ENCODE results near the gene S100A7A. TPM values are rescaled to one million over a fixed set of nuclear protein-coding genes. Genes with fewer than 3 reads are reported as not detected.
"Not testable (repeated sequence)": the region's sequence is repeated elsewhere in the genome, so short reads cannot be mapped to it uniquely, and the experiment has no call there.

S100A7A gene
- total RNA-seq, 8 experiments from 2014 or later, result 0.10 to 0.66 (median 0.14) TPM; not detected in 3

GRCh38 chr1:153459655-153460054 lies 43.3 kb downstream of the S100A7A start:
- in situ Hi-C loops (cut with MboI; ENCODE audit: low pct_unique_long_range_greater_than_20kb in 2 of 9, low sequenced_read_pairs in 9 of 9, unreplicated experiment in 9 of 9), result no loop called here
- ATAC-seq (replicated peaks in 6 of 8), result no peak
- WGBS, 10 experiments, result 0 to 80% (median 59%) methylated on average over 1 to 2 of the region's 2 CpGs; no CpG with 5 or more reads in 4 of the 10 experiments
- Histone ChIP-seq H3K27ac (no peak overlapping the region), H3K4me1 (replicated peaks in 1 of 2) (no peaks in the 10 kb centered on the region), H3K4me3 (no peak overlapping the region)

- Histone ChIP-seq H3K4me1 (replicated peaks in 1 of 2) (peaks cover 0 to under 1% of the 10 kb centered on the region in 2 donors), H3K27ac (no peak within 1 kb of the TSS), H3K4me3 (no peak within 1 kb of the TSS)
- in situ Hi-C loops (cut with MboI; ENCODE audit: low pct_unique_long_range_greater_than_20kb in 2 of 9, low sequenced_read_pairs in 9 of 9, unreplicated experiment in 9 of 9), result no loop called here
- WGBS, 10 experiments, result 38 to 100% (median 85%) methylated on average over 1 to 4 of the region's 4 CpGs; no CpG with 5 or more reads in 4 of the 10 experiments
- ATAC-seq (replicated peaks in 6 of 8), result no peak
Measured at GRCh38 chr1:153460551-153460950, 44.2 kb downstream of the S100A7A start, which contains the start of gene S100A7. S100A7 (minus strand) TSS chr1:153460651; CDS start chr1:153459013, 1,638 bp downstream.

- ATAC-seq (replicated peaks in 6 of 8); in situ Hi-C loops (cut with MboI; ENCODE audit: low pct_unique_long_range_greater_than_20kb in 2 of 9, low sequenced_read_pairs in 9 of 9, unreplicated experiment in 9 of 9); H3K27ac ChIP-seq; H3K4me3 ChIP-seq: not testable (repeated sequence)
- peaks cover 8 to 17% of the 10 kb centered on the region in 2 donors for H3K4me1 ChIP-seq (replicated peaks in 1 of 2)
Measured at GRCh38 chr1:153462741-153463140, 46.4 kb downstream of the S100A7A start.

- peak in 7 of 8 experiments; percentile 31 to 95 (median 93) for ATAC-seq (replicated peaks in 6 of 8)
- Histone ChIP-seq H3K27ac (no peak overlapping the region), H3K4me1 (replicated peaks in 1 of 2) (peaks cover 8 to 17% of the 10 kb centered on the region in 2 donors), H3K4me3 (no peak overlapping the region)
- in situ Hi-C loops (cut with MboI; ENCODE audit: low pct_unique_long_range_greater_than_20kb in 2 of 9, low sequenced_read_pairs in 9 of 9, unreplicated experiment in 9 of 9), result no loop called here
- 0 to 67% (median 26%) methylated on average over 1 to 22 of the region's 23 CpGs for WGBS, 10 experiments
Measured at GRCh38 chr1:153465811-153466636, 49.7 kb downstream of the S100A7A start.

GRCh38 chr1:153466908-153467307 lies 50.6 kb downstream of the S100A7A start:
- no peak overlapping the region for H3K27ac ChIP-seq
- no peak overlapping the region for H3K4me3 ChIP-seq
- 44 to 100% (median 67%) methylated on average over 1 to 5 of the region's 5 CpGs; no CpG with 5 or more reads in 4 of the 10 experiments for WGBS, 10 experiments
- peaks cover 8 to 17% of the 10 kb centered on the region in 2 donors for H3K4me1 ChIP-seq (replicated peaks in 1 of 2)
- no peak for ATAC-seq (replicated peaks in 6 of 8)
- in situ Hi-C loops (cut with MboI; ENCODE audit: low pct_unique_long_range_greater_than_20kb in 2 of 9, low sequenced_read_pairs in 9 of 9, unreplicated experiment in 9 of 9), result no loop called here

- no peak overlapping the region for H3K27ac ChIP-seq
- ATAC-seq (replicated peaks in 6 of 8), result peak in 2 of 8 experiments; percentile 26 to 69
- peaks cover 8 to 15% of the 10 kb centered on the region in 2 donors for H3K4me1 ChIP-seq (replicated peaks in 1 of 2)
- no peak overlapping the region for H3K4me3 ChIP-seq
- in situ Hi-C loops (cut with MboI; ENCODE audit: low pct_unique_long_range_greater_than_20kb in 2 of 9, low sequenced_read_pairs in 9 of 9, unreplicated experiment in 9 of 9), result no loop called here
Measured at GRCh38 chr1:153470707-153471106, 54.4 kb downstream of the S100A7A start.

Other genes starting within 250 kb of the S100A7A start
- 1 to 10 TPM in 2 of 8 experiments, under 1 TPM in 1, not detected in 5; 0.50 to 2.0 (median 1.0) TPM for gene LELP1, start 213.1 kb upstream of the S100A7A start, total RNA-seq
- gene PRR9, start 198.9 kb upstream of the S100A7A start, total RNA-seq, result under 1 TPM in 1 of 8 experiments, not detected in 7; 0.13 TPM
- gene LORICRIN, start 156.8 kb upstream of the S100A7A start, total RNA-seq, result under 1 TPM in 1 of 8 experiments, not detected in 7; 0.21 TPM
- not detected for gene PGLYRP3, start 103.6 kb upstream of the S100A7A start, total RNA-seq
- gene PGLYRP4, start 67.7 kb upstream of the S100A7A start, total RNA-seq, result under 1 TPM in 2 of 8 experiments, not detected in 6; 0.17 to 0.66 TPM
- under 1 TPM in 1 of 8 experiments, not detected in 7; 0.71 TPM for gene S100A9, start 58.7 kb upstream of the S100A7A start, total RNA-seq
- not detected for gene S100A12, start 40.9 kb upstream of the S100A7A start, total RNA-seq
- 100 to 1,000 TPM in 1 of 8 experiments, 10 to 100 TPM in 1, under 1 TPM in 2, not detected in 4; 0.29 to 281 (median 8.6) TPM for gene S100A8, start 25.4 kb upstream of the S100A7A start, total RNA-seq
- not detected for gene S100A7, start 44.1 kb downstream of the S100A7A start, total RNA-seq
- 1,000 to 10,000 TPM in 1 of 8 experiments, 100 to 1,000 TPM in 2, 1 to 10 TPM in 4, under 1 TPM in 1; 0.49 to 2,482 (median 5.7) TPM for gene S100A6, start 119.5 kb downstream of the S100A7A start, total RNA-seq
- not detected for gene S100A5, start 124.4 kb downstream of the S100A7A start, total RNA-seq
- gene S100A4, start 129.3 kb downstream of the S100A7A start, total RNA-seq, result 1,000 to 10,000 TPM in 1 of 8 experiments, 10 to 100 TPM in 1, 1 to 10 TPM in 5, under 1 TPM in 1; 0.93 to 1,152 (median 3.7) TPM
- gene S100A3, start 132.7 kb downstream of the S100A7A start, total RNA-seq, result 1 to 10 TPM in 2 of 8 experiments, under 1 TPM in 3, not detected in 3; 0.36 to 4.1 (median 1.00) TPM
- gene S100A2, start 149.3 kb downstream of the S100A7A start, total RNA-seq, result 1 to 10 TPM in 4 of 8 experiments, under 1 TPM in 2, not detected in 2; 0.23 to 4.5 (median 1.5) TPM
- gene S100A16, start 196.6 kb downstream of the S100A7A start, total RNA-seq, result 100 to 1,000 TPM in 1 of 8 experiments, 10 to 100 TPM in 1, 1 to 10 TPM in 6; 2.0 to 108 (median 7.0) TPM
- under 1 TPM in 5 of 8 experiments, not detected in 3; 0.11 to 0.66 (median 0.59) TPM for gene S100A14, start 199.8 kb downstream of the S100A7A start, total RNA-seq
- 100 to 1,000 TPM in 2 of 8 experiments, 10 to 100 TPM in 6; 44.1 to 224 (median 59.6) TPM for gene S100A13, start 211.0 kb downstream of the S100A7A start, total RNA-seq
- 1 to 10 TPM in 5 of 8 experiments, under 1 TPM in 3; 0.38 to 3.7 (median 1.5) TPM for gene S100A1, start 211.9 kb downstream of the S100A7A start, total RNA-seq
- gene CHTOP, start 217.5 kb downstream of the S100A7A start, total RNA-seq, result 100 to 1,000 TPM in 4 of 8 experiments, 10 to 100 TPM in 4; 29.9 to 136 (median 99.2) TPM
- 10 to 100 TPM; 36.1 to 93.5 (median 53.3) TPM for gene SNAPIN, start 242.2 kb downstream of the S100A7A start, total RNA-seq

Data from motor neuron (in vitro differentiated cells).